GM06990 (cell line): ENCODE measurements around the gene PTPRN2.

ENCODE experiments used
- DNase-seq: peaks from one replicate; pipeline ENCODE4 v3.0.0-alpha.2; 2011; ENCODE audit not compliant: insufficient read length; ENCODE audit errors: extremely low read depth
- H3K27me3 ChIP-seq: replicated peaks from 2 replicates; pipeline ENCODE4 v1.6.0; 2011; ENCODE audit warnings: low read length; ENCODE audit not compliant: control insufficient read depth, insufficient read depth
- H3K36me3 ChIP-seq: 2 replicates; pipeline ENCODE4 v1.5.1; 2011; ENCODE audit warnings: low read length; ENCODE audit not compliant: control insufficient read depth, insufficient read depth
- H3K4me3 ChIP-seq: replicated peaks from 2 replicates; pipeline ENCODE4 v1.5.1; 2011; ENCODE audit warnings: low read depth, mild to moderate bottlenecking, control low read depth, low read length
- CTCF ChIP-seq: IDR thresholded peaks from 2 replicates; pipeline ENCODE4 v1.5.1; 2011; ENCODE audit warnings: low read length, control low read depth, mild to moderate bottlenecking, inconsistent platforms; ENCODE audit not compliant: insufficient read depth, poor library complexity, severe bottlenecking

The PTPRN2 gene

DNA sequence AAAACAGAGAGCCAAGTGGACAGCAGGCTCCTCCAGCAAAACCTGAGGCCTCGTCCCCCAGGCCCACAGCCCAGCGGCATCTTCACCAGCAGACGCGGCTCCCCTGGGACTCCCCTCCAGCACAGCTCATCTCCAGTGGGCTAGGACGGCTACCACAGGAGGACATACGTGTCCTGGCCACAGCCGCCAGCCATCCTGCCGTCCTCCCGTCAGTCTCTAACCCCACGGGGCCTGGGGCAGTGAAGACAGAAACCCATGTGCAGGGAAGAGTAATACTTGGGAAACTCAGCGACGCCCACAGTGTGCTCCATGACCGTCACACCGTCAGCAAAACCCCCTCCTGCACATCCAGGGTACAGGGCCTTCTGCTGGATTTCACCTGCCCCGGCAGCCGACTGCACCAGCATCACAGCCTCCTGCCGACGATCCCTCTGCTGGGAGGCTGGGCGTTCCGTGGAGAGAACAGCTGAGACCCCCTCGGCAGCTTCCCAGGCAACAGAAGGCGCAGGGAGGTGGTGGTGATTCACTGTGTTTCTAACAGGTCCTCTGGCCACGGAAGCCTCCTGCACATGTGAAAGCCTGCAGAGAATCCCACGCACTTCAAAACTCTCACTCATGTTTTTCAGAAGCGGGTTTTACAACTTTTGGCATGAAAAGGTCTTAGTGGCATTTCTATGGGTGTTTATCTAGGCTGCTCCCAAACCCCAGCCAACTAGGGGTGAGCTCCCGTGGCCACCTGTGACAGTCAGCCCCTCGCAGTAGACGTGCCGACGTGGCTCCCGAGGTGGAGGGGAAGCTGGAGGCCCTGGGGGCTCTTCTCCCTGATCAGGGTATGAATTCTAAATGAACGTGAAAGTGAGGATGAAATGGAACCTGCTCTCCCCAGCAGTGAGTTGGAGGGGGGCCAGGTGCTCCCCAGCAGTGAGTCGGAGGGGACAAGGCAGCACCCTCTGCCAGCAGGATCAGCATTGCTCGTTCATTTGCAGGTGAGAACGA, 513.5 kb downstream of the PTPRN2 start:
- H3K36me3 ChIP-seq, result no peaks in the 10 kb centered on the region
- no peak overlapping the region for H3K4me3 ChIP-seq
- no peak for DNase-seq
- no peak for TF ChIP-seq CTCF
- no peaks in the 10 kb centered on the region for H3K27me3 ChIP-seq

DNA sequence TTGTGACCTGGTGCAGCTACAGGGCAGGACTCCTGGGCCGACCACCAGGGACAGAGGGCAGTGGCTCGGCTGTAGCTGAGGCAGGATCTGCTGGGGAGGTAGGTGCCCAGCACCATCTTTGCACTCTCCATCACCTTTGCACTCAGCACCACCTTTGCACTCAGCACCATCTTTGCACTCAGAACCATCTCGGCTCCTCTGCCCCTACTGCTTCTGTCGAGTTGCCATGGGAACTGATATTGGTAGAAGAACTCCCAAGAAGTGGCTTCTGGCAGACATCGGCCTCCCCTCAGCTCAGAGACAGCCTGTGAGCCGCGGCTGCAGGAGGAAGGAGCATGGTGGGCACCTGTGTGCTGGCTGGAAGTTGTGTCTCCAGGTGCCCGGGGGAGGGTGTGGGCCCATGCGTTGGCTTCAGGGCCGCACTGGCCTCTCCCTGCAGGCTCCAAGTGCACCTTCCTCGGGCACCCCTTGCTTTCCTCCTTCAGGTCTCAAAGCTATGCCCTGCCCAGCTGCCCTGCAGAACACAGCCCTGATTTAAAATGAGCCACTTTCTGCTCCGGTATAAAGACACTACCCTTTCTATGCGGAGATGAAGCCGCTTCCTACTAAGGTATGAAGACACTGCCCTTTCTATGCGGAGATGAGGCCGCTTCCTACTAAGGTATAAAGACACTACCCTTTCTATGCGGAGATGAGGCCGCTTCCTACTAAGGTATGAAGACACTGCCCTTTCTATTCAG, 514.5 kb downstream of the PTPRN2 start:
- H3K27me3 ChIP-seq, result no peaks in the 10 kb centered on the region

DNA sequence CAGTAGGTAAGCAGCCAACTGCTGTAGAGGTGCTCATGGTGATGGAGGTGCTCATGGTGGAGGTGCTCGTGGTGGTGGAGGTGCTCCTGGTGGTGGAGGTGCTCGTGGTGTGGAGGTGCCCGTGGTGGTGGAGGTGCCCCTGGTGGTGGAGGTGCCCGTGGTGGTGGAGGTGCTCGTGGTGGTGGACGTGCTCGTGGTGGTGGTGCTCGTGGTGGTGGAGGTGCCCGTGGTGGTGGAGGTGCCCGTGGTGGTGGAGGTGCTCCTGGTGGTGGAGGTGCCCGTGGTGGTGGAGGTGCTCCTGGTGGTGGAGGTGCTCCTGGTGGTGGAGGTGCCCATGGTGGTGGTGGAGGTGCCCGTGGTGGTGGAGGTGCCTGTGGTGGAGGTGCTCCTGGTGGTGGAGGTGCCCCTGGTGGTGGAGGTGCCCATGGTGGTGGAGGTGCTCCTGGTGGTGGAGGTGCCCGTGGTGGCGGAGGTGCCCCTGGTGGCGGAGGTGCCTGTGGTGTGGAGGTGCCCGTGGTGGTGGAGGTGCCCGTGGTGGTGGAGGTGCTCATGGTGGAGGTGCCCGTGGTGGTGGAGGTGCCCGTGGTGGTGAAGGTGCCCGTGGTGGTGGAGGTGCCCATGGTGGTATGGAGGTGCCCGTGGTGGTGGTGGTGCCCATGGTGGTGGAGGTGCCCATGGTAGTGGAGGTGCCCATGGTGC, 517.3 kb downstream of the PTPRN2 start:
- Histone ChIP-seq H3K36me3 (no peaks in the 10 kb centered on the region), H3K4me3 (no peak overlapping the region), H3K27me3 (no peaks in the 10 kb centered on the region)
- TF ChIP-seq CTCF, result no peak
- no peak for DNase-seq

More for the DNA sequence above, 514.5 kb downstream of the PTPRN2 start:
- DNase-seq, result no peak
- Histone ChIP-seq H3K4me3 (no peak overlapping the region), H3K36me3 (no peaks in the 10 kb centered on the region)
- no peak for TF ChIP-seq CTCF

DNA sequence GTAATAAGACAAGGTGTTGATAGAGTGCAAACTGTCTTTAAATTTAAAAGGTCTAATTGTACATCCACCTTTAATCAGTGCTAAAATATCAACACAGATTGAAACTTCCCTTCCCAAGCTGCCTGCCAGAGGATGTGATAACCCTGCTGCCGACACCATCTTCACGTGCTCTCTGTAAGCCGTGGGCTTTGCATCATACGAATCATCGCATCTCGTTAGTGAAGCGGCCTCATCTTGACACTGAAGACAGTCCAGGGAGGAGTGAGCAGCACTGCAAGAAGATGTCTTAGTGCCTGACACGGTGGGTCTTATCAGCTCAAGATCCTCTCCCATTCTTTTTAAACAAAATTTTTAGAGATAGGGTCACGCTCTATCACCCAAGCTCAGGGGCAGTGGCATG, 518.8 kb downstream of the PTPRN2 start:
- no peak for DNase-seq
- H3K4me3 ChIP-seq, result no peak overlapping the region
- no peak for TF ChIP-seq CTCF
- H3K36me3 ChIP-seq, result no peaks in the 10 kb centered on the region
- H3K27me3 ChIP-seq, result no peaks in the 10 kb centered on the region

DNA sequence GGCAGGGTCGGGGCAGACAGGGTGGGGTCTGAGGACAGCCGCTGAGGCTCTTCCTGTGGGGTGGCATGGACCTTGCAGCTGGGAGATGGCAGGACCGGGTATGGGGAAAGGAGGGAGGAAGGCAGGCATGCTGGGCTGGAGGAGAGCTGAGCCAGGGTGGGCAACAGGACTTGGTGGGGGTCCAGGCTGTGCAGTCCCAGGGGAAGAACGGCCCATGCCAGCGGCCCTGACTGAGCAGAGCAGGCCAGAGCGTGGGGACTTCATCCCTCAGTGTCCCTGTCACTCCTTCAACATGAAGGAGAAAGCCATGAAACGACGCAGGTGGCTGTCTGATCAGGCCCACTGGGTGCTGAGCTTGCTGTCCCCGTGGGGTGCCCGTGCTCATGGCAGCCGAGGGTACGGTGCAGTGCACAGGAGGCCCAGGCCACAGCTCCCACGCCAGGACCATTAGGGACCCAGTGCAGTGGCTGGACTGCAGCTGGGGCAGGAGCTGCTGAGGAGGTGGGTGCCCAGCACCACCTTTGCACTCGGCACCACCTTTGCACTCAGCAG, 519.6 kb downstream of the PTPRN2 start:
- H3K4me3 ChIP-seq, result no peak overlapping the region
- no peaks in the 10 kb centered on the region for H3K36me3 ChIP-seq
- H3K27me3 ChIP-seq, result no peaks in the 10 kb centered on the region
- no peak for DNase-seq
- no peak for TF ChIP-seq CTCF
